ENCODE data around the gene NAB2.

Gene NAB2

GRCh38 chr12:57138526-57139272, 49.8 kb downstream of the NAB2 start:
- no peak for DNase-seq

DNA sequence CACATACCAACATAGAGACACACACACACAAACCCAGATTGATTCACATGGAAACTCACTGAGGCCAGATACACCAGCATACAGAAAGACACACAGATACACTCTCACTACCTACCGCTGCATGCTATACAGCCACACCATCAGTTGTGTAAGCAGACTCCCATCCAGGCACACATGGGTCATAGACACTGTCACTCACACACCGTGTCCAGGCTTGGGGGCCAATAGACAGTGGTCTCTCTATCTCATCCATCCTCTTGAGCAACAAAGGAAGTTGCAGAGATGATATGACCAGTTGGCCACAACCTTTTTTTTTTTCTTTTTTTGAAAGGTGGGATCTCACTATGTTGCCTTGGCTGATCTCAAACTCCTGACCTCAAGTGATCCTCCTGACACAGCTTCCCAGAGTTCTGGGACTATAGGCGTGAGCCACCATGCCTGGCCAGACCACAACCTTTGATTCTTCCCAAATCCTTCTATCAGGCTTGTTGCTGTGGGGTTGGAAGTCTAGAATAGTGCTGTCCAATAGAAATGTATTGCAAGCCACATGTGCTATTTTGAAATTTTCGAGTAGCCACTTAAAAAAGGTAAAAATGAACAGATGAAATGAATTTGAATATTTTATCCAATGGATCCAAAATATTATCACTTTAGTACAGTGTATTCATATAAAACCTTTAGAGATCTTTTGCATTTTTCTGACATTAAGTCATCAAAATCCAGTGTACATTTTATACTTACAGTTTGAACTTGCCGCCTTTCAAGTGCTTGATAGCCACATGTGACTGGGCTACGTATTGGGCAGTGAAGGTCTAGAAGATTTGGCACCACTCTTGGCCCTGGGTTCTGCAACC, 51.1 kb downstream of the NAB2 start:
- DNase-seq, result no peak

GRCh38 chr12:57141249-57141648, 52.3 kb downstream of the NAB2 start:
- DNase-seq, result no peak

DNA sequence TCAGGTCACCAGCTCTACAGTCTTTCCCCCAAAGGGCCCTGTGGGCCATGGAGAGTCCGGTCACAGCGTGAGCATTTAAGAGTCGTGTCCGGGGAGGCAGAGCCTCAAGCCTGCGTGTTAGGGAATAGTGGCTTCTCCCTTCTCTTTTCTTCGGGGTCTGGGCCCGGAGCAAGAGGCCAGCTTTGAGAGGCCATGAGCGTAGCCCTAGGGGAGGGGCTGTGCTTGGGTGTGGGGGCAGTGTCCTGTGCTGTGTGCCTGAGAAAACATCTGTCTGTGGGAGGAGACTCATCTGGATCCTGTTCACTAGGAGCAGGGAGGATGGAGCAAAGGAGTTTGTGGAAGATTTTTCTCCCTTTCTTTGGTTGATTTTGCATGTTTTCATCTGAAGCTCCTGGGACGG, 53.2 kb downstream of the NAB2 start:
- no peak for DNase-seq

- no peak for DNase-seq
Measured at GRCh38 chr12:57142727-57143126, 53.8 kb downstream of the NAB2 start.

DNA sequence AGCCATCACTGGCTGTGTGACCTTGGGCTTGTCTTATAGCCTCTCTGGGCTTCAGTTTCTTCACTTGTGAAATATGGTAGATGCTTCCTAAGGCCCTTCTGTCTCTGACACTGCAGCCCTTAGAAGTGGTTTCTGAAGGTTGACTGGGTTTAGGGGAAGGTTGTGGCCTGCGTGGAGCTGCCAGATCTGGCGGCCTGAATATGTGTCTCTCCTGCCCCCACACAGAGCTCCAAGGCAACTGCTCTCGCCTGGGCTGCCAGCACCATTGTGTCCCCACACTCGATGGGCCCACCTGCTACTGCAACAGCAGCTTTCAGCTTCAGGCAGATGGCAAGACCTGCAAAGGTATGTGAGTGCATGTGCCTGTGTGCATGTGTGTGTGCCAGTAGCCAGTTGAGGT, 54.5 kb downstream of the NAB2 start:
- no peak for DNase-seq
